Panc1 (cell line): ENCODE data around the gene TMEM41B. TPM values are rescaled to one million over a fixed set of nuclear protein-coding genes. Genes with fewer than 3 reads are reported as not detected.
A peak's percentile ranks its signal among the peaks of the same experiment; 100 is the strongest.
"Not testable (repeated sequence)": the region's sequence is repeated elsewhere in the genome, so short reads cannot be mapped to it uniquely, and the experiment has no call there.

Source experiments
- ATAC-seq: fragments of 200-7000 bp; cut with Tn5 transposase; 2 replicates; pipeline ENCODE4 v1.9.1; 2020; ENCODE audit warnings: mild to moderate bottlenecking, moderate library complexity
- BruUV-seq: library from RNA; stranded (reverse); fragments of 400-500 nt; replicated peaks from 2 replicates; lab custom pipeline; 2021; lab: Mats Ljungman, UMichigan
- CTCF ChIA-PET: fragments of 300-600 bp; sonication (Branson Sonifier 250); formaldehyde crosslinking; loops from one replicate; lab custom pipeline; 2022; ENCODE audit warnings: antibody characterized with exemption; lab: Charles Lee
- POLR2A ChIA-PET: fragments of 300-600 bp; sonication (Branson Sonifier 250); formaldehyde crosslinking; loops from one replicate; lab custom pipeline; 2022; ENCODE audit warnings: antibody characterized with exemption; lab: Charles Lee
- DNase-seq: peaks from one replicate; pipeline ENCODE4 v3.0.0-alpha.2; 2010; ENCODE audit warnings: low read depth, low spot score
- H3K27ac ChIP-seq: 2 replicates; pipeline ENCODE4 v1.5.1; 2011; ENCODE audit warnings: mild to moderate bottlenecking, low read length, inconsistent platforms
- H3K27me3 ChIP-seq: fragments of 200-500 bp; sonication (Bioruptor generic); 2 replicates; pipeline ENCODE4 v1.6.0; 2014; ENCODE audit warnings: low read length, inconsistent platforms; ENCODE audit not compliant: control insufficient read depth, insufficient read depth
- H3K36me3 ChIP-seq: fragments of 200-500 bp; sonication (Bioruptor generic); 2 replicates; pipeline ENCODE4 v1.5.1; 2014; ENCODE audit warnings: inconsistent platforms, mild to moderate bottlenecking, low read length, moderate library complexity; ENCODE audit not compliant: control insufficient read depth, insufficient read depth
- H3K4me1 ChIP-seq: 2 replicates; pipeline ENCODE4 v1.5.1; 2011; ENCODE audit warnings: inconsistent platforms, mild to moderate bottlenecking, low read length, moderate library complexity; ENCODE audit not compliant: control insufficient read depth, insufficient read depth
- H3K4me3 ChIP-seq, 2 experiments: 2 replicates each; pipeline ENCODE4 v1.5.1; 2011 to 2012; ENCODE audit warnings: low read depth in 2 of 2, low read length in 2 of 2, mild to moderate bottlenecking in 2 of 2, inconsistent platforms in 1 of 2, moderate library complexity in 1 of 2
- H3K9me3 ChIP-seq: fragments of 200-500 bp; sonication (Bioruptor generic); 2 replicates; pipeline ENCODE4 v1.5.1; 2014; ENCODE audit warnings: low read depth, mild to moderate bottlenecking, inconsistent platforms, low read length, moderate library complexity; ENCODE audit not compliant: control insufficient read depth, insufficient read depth
- CTCF ChIP-seq: fragments of 450-650 bp; IDR thresholded peaks from 2 replicates; pipeline ENCODE4 v1.5.1; 2017; ENCODE audit warnings: mild to moderate bottlenecking
- POLR2AphosphoS5 ChIP-seq: IDR thresholded peaks from 2 replicates; pipeline ENCODE4 v1.6.1; 2012; ENCODE audit warnings: mild to moderate bottlenecking, low read depth, low read length, moderate library complexity
- REST ChIP-seq, 2 experiments: IDR thresholded peaks; 2 replicates each; pipeline ENCODE4 v1.6.1; 2011 to 2012; ENCODE audit warnings: low read depth in 2 of 2, control low read depth in 1 of 2, low read length in 1 of 2, mild to moderate bottlenecking in 1 of 2, moderate library complexity in 1 of 2; ENCODE audit not compliant: insufficient read depth in 1 of 2
- SIN3A ChIP-seq: IDR thresholded peaks from 2 replicates; pipeline ENCODE4 v1.6.1; 2012; ENCODE audit warnings: low read depth, mild to moderate bottlenecking, low read length, moderate library complexity, borderline replicate concordance; ENCODE audit not compliant: insufficient read depth
- TCF7L2 ChIP-seq: IDR thresholded peaks from 2 replicates; pipeline ENCODE4 v1.6.1; 2011; ENCODE audit warnings: mild to moderate bottlenecking, low read depth, low read length, inconsistent platforms
- in situ Hi-C: cut with HindIII; loops from 2 replicates; pipeline ENCODE4 v1.10.0; 2016; ENCODE audit warnings: low sequenced_read_pairs, low pct_unique_long_range_greater_than_20kb
- intact Hi-C: fragments of 100-400 bp; cut with micrococcal nuclease; formaldehyde crosslinking; loops from one replicate; pipeline ENCODE4 v1.10.0; 2022; ENCODE audit not compliant: unreplicated experiment
- total RNA-seq: library from RNA; stranded (reverse); gene quantifications from one replicate; pipeline ENCODE4 v1.2.1, GENCODE V29; 2021; ENCODE audit not compliant: unreplicated experiment

Gene TMEM41B
- total RNA-seq, 1 experiment from 2014 or later, result 126 TPM

GRCh38 chr11:9264316-9265210 is 49.8 kb downstream of the TMEM41B start:
- BruUV-seq, result no TSS peak
- ChIA-PET CTCF (interaction anchor here (0.6 to 0.7 kb wide), 4 partner anchors 12 to 120 kb away, joined by 3 to 7 read pairs (median 3); partner anchors contain the start of gene IPO7), POLR2A (interaction anchor here (0.5 to 1.3 kb wide), 6 partner anchors 10 to 585 kb away, joined by 3 to 14 read pairs (median 8); no protein-coding TSS in a partner anchor)
- Histone ChIP-seq H3K36me3 (no peaks in the 10 kb centered on the region), H3K27me3 (no peaks in the 10 kb centered on the region), H3K27ac (peak overlapping the region; percentile 92), H3K9me3 (no peaks in the 10 kb centered on the region), H3K4me1 (peaks cover 33% of the 10 kb centered on the region), H3K4me3 (peak overlapping the region; percentile 74 to 98)
- peak; percentile 68 for ATAC-seq
- in situ Hi-C loops (no loop called here), intact Hi-C loops (no loop called here)
- no peak for DNase-seq
- TF ChIP-seq TCF7L2 (peak; percentile 34; the same call in 1 of the 2 replicates), POLR2AphosphoS5 (no peak)

GRCh38 chr11:9263840-9264315 is 50.5 kb downstream of the TMEM41B start:
- Histone ChIP-seq H3K9me3 (no peaks in the 10 kb centered on the region), H3K4me3 (peak overlapping the region; percentile 74 to 98), H3K27ac (peak overlapping the region; percentile 92), H3K4me1 (peaks cover 33% of the 10 kb centered on the region), H3K36me3 (no peaks in the 10 kb centered on the region), H3K27me3 (no peaks in the 10 kb centered on the region)
- TF ChIP-seq SIN3A (no peak), POLR2AphosphoS5 (no peak), TCF7L2 (no peak; the same call in 1 of the 2 replicates), CTCF (no peak), REST (IDR thresholded peaks at IDR 0.05; ENCODE audit: insufficient read depth in 1 of 2, low read depth in 2 of 2, low read length in 1 of 2) (no peak)
- TSS peak; percentile 93 for BruUV-seq
- intact Hi-C loops, result no loop called here
- DNase-seq, result no peak
- in situ Hi-C loops, result no loop called here
- ATAC-seq, result peak; percentile 3
- POLR2A ChIA-PET, result interaction anchor here (0.7 kb wide), 1 partner anchor 70 kb away, joined by 3 read pairs; no protein-coding TSS in a partner anchor
- CTCF ChIA-PET, result interaction anchor here (0.7 kb wide), 1 partner anchor 11 kb away, joined by 3 read pairs; no protein-coding TSS in a partner anchor

GRCh38 chr11:9260838-9261146 is 53.6 kb downstream of the TMEM41B start:
- H3K27ac ChIP-seq, H3K36me3 ChIP-seq, H3K9me3 ChIP-seq, intact Hi-C loops, BruUV-seq, DNase-seq, H3K27me3 ChIP-seq, H3K4me3 ChIP-seq, in situ Hi-C loops, ATAC-seq: not testable (repeated sequence)
- ChIA-PET POLR2A (interaction anchor here (1.5 kb wide), 1 partner anchor 13 kb away, joined by 4 read pairs; no protein-coding TSS in a partner anchor), CTCF (interaction anchor here (1.5 kb wide), 1 partner anchor 14 kb away, joined by 4 read pairs; no protein-coding TSS in a partner anchor)
- H3K4me1 ChIP-seq, result peaks cover 31% of the 10 kb centered on the region
